ENCODE measurements around the gene RAC2.
"Not testable (repeated sequence)": the region's sequence is repeated elsewhere in the genome, so short reads cannot be mapped to it uniquely, and the experiment has no call there.

Gene RAC2

DNA sequence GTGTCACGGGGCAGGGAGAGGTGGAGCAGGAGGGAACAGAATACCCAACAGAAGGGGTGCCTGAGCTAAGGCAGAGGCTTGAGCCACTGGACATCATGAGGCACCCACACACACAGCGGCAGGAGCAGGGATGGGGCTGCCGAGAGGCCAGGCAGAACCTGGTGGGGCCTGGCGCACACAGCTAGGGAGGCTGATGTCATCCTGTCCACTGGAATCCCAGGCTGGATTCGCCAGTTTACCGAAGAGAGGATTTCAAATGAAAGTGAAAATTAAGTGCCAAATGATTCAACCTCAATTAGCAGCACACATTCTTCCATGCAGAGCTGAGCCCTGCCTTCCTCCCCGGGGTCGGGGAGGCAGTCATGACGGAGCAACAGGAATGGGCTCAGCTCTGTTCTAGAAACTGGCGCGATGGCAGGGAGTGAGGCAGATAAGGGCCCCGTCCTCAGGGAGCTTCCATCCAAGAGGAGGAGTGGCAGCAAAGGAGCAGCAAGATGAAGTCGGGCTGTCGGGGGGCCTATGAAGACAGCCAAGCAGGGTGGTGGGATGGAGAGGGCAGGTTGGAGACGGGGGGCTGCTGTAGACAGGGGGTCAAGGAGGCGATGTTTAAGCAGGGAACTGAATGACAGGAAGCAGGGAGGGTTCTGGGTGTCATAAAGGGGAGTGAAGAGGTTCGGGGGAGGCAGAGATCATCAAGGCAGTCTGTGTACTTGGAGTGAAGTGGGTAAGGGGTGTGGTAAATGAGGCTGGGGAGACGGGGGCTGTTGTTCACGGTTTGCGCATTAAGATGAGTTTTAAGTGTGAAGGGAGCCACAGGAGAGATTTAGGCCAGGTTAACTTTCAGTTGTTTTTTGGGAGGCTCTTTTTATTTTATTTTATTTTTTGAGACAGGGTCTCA, 6.4 kb downstream of the RAC2 start:
- in situ Hi-C loops (cut with HindIII; ENCODE audit: low sequenced_read_pairs), result no loop called here
- DNase-seq (ENCODE audit: low read depth, low spot score), result peak; percentile 23

DNA sequence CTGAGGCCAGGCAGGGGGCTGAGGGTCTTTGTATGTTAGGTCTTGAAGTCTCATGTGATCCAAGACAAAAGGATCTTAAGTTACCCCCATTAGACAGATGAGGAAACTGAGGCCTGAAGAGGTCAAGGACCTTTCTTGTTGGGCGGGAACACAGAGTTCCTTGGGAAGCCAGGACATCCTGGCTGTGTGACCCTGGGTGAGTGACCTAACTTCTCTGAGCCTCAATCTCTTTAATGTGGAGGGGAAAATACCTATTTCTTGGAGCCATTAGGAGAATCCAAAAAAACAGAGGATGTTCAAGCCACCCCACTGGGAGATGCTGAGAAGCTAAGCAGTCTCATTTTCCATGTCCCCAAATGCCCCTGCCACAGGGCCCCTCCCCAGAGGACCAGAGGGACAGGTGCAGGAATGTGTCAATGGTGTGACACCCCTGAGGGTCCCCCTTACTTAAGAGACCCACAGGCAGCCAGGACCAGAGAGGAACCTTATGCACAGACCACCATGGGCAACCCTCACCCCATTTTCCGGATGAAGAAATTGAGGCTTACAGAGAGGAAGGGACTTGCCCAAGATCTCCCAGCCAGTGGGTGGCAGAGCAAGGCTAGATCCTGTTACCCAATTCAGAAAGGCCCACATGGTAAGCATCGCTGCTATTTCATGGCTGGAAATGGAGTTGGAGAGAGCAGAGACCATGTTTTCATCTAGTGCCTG, 8.0 kb downstream of the RAC2 start:
- TF ChIP-seq, protein P1, sequence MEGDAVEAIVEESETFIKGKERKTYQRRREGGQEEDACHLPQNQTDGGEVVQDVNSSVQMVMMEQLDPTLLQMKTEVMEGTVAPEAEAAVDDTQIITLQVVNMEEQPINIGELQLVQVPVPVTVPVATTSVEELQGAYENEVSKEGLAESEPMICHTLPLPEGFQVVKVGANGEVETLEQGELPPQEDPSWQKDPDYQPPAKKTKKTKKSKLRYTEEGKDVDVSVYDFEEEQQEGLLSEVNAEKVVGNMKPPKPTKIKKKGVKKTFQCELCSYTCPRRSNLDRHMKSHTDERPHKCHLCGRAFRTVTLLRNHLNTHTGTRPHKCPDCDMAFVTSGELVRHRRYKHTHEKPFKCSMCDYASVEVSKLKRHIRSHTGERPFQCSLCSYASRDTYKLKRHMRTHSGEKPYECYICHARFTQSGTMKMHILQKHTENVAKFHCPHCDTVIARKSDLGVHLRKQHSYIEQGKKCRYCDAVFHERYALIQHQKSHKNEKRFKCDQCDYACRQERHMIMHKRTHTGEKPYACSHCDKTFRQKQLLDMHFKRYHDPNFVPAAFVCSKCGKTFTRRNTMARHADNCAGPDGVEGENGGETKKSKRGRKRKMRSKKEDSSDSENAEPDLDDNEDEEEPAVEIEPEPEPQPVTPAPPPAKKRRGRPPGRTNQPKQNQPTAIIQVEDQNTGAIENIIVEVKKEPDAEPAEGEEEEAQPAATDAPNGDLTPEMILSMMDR (IDR thresholded peaks at IDR 0.05; ENCODE audit: low read depth, low read length), result no peak
- DNase-seq (ENCODE audit: low read depth, low spot score), result no peak

More for the DNA sequence above, 6.4 kb downstream of the RAC2 start:
- H3K4me3 ChIP-seq (ENCODE audit: low read depth, low read length), result no peak overlapping the region
- TF ChIP-seq, protein P1 (IDR thresholded peaks at IDR 0.05; ENCODE audit: low read depth, low read length), result no peak

DNA sequence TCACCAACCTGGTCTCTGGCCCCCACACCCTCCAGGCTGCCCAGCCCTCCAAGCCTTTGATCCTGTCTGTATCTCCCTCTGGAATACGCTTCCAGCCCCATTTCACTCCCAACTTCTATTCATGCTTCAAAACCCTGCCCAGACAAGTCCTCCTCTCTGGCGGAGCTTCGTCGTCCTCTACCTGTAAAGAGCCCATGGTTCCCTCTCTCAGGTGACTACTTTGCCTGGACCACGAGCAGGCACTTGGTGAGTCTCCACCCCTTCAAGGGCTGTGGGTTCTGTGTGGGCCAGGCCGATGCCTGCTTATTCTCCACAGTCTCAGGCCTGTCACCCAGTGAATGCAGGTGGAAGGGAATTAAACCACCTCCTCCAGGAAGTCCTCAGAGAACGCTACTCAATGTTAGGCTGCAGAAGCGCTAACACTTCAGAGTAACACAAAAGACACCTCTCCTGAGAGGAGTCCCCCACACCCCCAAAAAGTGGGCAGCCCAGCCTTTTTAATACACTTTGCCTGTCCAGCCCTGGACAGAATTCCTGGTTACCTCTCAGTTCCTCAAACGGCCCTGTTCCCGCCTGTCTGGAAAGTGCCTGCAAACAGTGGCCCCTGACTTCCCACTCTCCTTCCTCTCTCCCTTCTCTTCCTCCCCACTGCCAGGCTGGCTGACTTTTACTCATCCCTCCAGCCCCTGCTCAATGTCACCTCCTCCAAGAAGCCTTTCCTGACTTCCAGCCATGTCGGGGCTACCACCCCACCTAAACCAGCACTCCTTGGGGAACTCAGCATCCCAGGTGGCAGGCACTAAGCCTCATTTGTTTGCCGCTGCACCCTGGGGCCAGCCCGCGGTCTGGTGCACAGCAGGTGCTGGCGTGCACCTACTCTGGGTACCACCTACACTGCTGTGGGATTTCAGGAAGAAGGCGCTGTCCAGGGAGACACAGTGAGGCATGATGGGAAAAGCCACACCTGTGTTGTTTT, 9.0 kb downstream of the RAC2 start:
- no peak for DNase-seq (ENCODE audit: low read depth, low spot score)
- TF ChIP-seq, protein P1 (IDR thresholded peaks at IDR 0.05; ENCODE audit: low read depth, low read length), result no peak
- in situ Hi-C loops (cut with HindIII; ENCODE audit: low sequenced_read_pairs), result no loop called here
- H3K4me3 ChIP-seq (ENCODE audit: low read depth, low read length), result no peak overlapping the region

More for the DNA sequence above, 8.0 kb downstream of the RAC2 start:
- no peak overlapping the region for H3K4me3 ChIP-seq (ENCODE audit: low read depth, low read length)
- in situ Hi-C loops (cut with HindIII; ENCODE audit: low sequenced_read_pairs), result no loop called here

GRCh38 chr22:37233751-37234631, 10.1 kb downstream of the RAC2 start:
- in situ Hi-C loops (cut with HindIII; ENCODE audit: low sequenced_read_pairs), result no loop called here
- no peak overlapping the region for H3K4me3 ChIP-seq (ENCODE audit: low read depth, low read length)
- no peak for DNase-seq (ENCODE audit: low read depth, low spot score)
- TF ChIP-seq, protein P1 (IDR thresholded peaks at IDR 0.05; ENCODE audit: low read depth, low read length), result no peak

GRCh38 chr22:37233371-37233750, 10.7 kb downstream of the RAC2 start:
- in situ Hi-C loops (cut with HindIII; ENCODE audit: low sequenced_read_pairs), result not testable (repeated sequence)

More at GRCh38 chr22:37233371-37233750, 10.7 kb downstream of the RAC2 start:
- not testable (repeated sequence) for H3K4me3 ChIP-seq (ENCODE audit: low read depth, low read length); DNase-seq (ENCODE audit: low read depth, low spot score)
